Epithelial cell of esophagus (primary cell): Measurements from ENCODE around the gene NR1H3.

Experiments used
- DNase-seq: peaks from one replicate; pipeline ENCODE4 v3.0.0; 2010; ENCODE audit warnings: low read depth
- H3K4me3 ChIP-seq: 2 replicates; pipeline ENCODE4 v1.5.1; 2011; ENCODE audit warnings: mild to moderate bottlenecking, low read length, control low read depth
- TF ChIP-seq, protein P1 (sequence below): IDR thresholded peaks from 2 replicates; pipeline ENCODE4 v1.5.1; 2011; ENCODE audit warnings: low read depth, mild to moderate bottlenecking, low read length, control low read depth, inconsistent platforms; ENCODE audit not compliant: insufficient read depth; ENCODE audit errors: missing control alignments

Gene NR1H3

DNA sequence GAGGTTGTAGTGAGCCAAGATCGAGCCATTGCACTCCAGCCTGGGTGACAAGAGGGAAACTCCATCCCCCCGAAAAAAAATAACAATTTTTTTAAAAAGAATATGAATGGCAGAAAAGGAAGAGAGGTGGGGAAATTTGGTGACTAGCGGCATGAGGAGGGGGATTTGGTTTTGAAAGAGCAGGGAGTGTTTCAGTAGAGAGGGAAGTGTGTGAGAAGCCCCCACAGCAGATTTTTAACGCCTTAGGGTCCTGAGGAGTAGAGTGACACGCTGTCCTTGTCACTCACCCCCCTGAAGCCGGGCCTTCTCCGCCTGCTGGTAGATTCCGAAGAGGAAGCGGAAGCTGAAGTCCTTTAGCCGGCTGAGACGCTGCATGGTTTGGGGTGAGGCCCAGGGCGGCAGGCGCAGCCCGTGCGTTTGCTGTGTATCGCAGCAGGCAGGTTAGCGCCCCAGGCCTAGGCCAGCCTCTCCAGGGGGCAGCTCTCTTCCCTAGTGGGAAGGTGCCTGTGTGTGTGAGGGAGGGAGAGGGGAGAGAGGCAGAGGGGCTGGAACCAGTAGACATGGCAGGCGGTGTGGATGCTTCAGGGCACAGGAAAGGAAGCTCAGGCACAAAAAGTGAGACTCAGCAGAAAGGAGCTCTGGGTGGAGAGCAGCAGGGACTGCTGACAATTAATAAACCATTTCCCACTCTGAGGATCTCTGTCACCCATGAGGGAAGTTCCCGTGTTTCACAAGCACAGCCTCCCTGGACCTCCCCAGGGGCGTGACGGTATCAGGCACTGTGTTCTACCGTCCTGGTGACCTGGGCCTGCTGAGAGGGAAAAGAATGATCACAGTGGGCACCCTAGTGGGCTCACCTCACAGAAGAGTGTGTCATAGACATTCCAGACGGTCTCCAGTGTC is 13.1 kb upstream of the NR1H3 start:
- no peak for DNase-seq
- TF ChIP-seq, protein P1, sequence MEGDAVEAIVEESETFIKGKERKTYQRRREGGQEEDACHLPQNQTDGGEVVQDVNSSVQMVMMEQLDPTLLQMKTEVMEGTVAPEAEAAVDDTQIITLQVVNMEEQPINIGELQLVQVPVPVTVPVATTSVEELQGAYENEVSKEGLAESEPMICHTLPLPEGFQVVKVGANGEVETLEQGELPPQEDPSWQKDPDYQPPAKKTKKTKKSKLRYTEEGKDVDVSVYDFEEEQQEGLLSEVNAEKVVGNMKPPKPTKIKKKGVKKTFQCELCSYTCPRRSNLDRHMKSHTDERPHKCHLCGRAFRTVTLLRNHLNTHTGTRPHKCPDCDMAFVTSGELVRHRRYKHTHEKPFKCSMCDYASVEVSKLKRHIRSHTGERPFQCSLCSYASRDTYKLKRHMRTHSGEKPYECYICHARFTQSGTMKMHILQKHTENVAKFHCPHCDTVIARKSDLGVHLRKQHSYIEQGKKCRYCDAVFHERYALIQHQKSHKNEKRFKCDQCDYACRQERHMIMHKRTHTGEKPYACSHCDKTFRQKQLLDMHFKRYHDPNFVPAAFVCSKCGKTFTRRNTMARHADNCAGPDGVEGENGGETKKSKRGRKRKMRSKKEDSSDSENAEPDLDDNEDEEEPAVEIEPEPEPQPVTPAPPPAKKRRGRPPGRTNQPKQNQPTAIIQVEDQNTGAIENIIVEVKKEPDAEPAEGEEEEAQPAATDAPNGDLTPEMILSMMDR = no peak

DNA sequence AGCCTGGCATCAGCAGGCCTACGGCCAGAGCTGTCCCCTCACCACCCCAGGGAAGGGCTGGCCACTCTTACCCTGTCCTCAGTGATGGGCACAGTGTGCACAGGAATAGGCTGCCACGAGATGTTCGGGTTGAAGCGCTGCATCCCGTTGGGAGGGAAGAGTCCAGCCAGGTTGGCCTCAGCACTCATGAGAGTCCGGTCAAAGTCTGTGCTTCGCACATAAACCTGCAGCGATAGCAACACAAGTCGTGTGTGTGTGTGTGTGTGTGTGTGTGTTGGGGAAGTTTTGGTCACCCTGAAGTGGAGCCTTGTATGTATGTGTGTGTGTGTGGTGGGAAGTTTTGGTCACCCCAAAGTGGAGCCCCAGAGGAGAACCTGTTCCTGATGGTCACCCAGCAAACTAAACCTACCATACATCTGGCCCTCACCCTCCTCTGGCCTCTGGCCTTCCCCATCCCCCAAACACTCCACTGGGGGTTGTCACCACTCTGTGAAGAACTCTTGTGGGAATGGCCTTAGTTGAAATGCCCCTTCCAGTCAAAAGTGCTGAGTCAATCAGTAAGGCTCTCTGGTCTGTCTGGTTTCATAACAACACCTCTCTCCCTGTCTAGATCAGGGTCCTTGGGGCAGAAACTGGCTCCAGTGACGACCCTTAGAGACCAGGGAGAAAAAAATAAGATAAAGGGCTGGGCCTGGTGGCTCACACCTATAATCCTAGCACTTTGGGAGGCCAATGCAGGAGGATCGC is 12.0 kb upstream of the NR1H3 start:
- DNase-seq = no peak
- TF ChIP-seq, protein P1 = no peak
- no peak overlapping the region for H3K4me3 ChIP-seq

More for the DNA sequence above, 13.1 kb upstream of the NR1H3 start:
- H3K4me3 ChIP-seq = no peak overlapping the region

DNA sequence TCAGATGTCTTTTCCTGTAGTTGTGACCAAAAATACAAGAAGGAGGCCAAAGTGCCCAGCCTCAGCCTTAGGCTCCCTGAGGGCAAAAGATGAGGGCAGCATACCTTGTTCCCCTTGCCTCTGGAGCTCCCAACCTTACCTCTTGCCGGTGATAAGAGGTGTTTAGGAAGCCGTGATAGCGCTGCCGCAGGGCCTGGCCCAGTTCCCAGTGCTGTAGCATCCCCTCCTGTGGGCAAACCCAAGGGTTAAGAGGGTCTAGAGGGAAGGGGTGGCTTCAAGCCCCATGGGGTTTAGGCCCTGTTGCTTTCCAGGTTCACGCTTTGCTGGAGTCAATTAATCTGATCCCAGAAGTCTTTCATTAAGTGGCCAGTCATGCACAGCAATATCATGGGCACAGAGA is 10.3 kb upstream of the NR1H3 start:
- TF ChIP-seq, protein P1 = no peak
- H3K4me3 ChIP-seq = no peak overlapping the region
- DNase-seq = no peak

DNA sequence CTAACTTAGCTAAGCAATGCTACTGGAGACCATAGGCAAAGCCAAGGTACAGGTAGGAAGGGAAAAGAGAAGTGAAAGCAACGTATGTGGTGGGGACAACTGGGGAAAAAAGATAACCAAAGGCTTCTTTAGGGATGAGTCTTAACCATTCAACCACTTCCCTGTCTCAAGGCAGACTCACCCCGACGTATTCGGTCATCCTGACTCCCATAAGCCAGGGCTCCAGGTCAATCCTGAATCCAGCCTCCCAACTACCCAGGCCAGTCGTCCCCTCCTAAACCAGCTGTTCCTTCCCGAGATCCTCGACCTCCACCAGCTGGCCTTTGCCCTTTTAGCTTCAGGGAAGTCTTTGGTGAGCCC is 9.5 kb upstream of the NR1H3 start:
- no peak for DNase-seq
- TF ChIP-seq, protein P1 = no peak
- H3K4me3 ChIP-seq = peak overlapping the region; percentile 90

DNA sequence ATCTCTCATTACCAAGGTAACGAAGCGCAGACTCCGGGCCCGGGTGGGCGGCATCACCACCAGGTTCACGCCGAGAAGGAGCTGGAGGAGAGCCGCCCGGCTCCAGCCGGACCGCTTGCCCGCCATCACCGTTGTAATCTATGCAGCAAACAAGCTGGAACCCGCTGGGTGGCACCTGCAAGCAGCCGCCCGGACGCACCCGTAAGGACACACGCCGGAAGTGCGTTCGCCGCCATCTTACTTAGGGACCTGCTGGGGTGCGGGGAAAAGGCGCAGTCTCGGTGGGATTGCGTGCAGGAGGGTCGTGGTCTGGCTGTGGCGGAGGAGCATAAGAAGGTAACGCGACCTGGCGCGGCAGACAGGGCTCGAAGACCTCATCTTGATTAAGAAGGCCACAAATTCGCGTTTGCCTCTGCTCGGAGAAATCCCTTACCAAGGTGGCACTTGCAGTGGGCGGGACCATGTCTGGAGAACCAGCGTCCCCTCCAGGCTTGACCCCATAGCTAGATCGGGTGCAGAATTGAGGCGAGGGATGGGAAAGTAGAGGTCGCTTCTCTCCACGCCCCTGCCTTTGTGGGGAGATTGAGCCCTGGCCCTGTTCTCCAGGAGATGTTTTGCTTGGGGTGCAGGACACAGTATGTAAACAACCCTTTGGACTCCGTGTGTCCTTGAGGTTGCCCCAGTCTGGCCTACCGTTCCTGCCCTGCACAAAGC is 9.0 kb upstream of the NR1H3 start, which contains the start of gene ACP2:
ACP2 (minus strand) TSS at position 151 of the 714 bp plus-strand sequence; CDS start at position 126, 25 bp downstream.
- peak within 1 kb of the TSS; percentile 90 for H3K4me3 ChIP-seq
- TF ChIP-seq, protein P1 = peak; percentile 16
- peak; percentile 90 for DNase-seq

DNA sequence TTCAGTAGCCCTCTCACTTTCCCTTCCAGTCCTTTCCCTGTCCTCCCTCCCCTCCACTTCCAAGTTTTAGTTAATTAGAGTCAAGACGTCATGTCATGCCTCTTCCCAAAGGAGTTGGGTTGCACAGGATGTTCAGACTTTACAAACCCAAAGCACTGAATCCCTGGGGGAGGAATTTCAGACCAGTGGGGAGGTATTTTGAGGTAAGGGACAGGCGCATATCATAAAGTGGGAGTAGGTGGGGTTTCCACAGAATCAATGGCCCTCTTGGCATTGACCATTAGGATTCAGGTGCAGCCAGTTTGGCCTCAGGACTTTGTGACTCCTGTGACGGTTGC is 8.4 kb upstream of the NR1H3 start:
- TF ChIP-seq, protein P1 = no peak
- no peak for DNase-seq
- H3K4me3 ChIP-seq = peak overlapping the region; percentile 90
